ENCODE measurements around the gene TMEM8B.
A peak's percentile ranks its signal among the peaks of the same experiment; 100 is the strongest.

The TMEM8B gene

GRCh38 chr9:35907711-35908503, 78.9 kb downstream of the TMEM8B start:
- TF ChIP-seq PATZ1 (CRISPR knock-in tag; IDR thresholded peaks at IDR 0.05; ENCODE audit: borderline replicate concordance) = peak; percentile 75; the same call in 1 of the 2 replicates
- TF ChIP-seq PPARA (CRISPR knock-in tag; IDR thresholded peaks at IDR 0.05; ENCODE audit: borderline replicate concordance) = no peak
- TF ChIP-seq ESRRG (CRISPR knock-in tag; IDR thresholded peaks at IDR 0.05) = no peak
- no peak for TF ChIP-seq BACH2 (CRISPR knock-in tag; IDR thresholded peaks at IDR 0.05; ENCODE audit: borderline replicate concordance)
- 0 out of 2 replicates have a peak, but pooled peaks have one; percentile 19 for TF ChIP-seq ISL1 (CRISPR knock-in tag; IDR thresholded peaks at IDR 0.05)
- no peak for TF ChIP-seq TOX (CRISPR knock-in tag; IDR thresholded peaks at IDR 0.05; ENCODE audit: borderline replicate concordance)
- ATAC-seq = peak; percentile 72

DNA sequence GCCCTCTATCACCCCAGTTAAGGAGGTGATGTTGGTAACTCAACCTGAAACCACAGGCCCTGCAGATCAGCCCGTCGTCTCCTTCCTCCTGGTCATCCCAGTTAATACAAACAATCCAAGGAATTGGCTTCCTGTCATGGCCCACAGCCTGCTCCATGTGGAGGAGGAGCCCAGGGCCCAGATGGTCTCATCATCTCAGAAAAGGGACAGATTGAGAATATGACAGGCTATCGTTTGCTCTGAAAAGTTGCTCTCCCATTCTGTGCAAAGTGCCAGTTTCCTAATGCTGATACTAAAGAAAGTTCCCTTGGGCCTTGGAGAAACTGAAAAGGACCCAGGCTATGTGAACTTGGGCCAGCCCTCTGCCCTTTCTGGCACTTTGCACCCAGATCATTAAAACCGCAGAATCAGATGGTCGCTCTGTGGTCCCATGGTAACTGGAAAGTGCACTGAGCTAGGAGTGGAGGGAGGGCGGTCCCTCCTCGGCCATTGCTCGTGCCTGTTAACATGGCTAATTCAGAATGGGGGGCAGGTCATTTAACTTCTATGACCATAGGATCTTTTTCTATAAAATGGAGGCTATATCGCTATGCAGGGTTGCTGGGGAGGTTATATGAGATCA, 79.6 kb downstream of the TMEM8B start:
- no peak for ATAC-seq
- TF ChIP-seq PPARA (CRISPR knock-in tag; IDR thresholded peaks at IDR 0.05; ENCODE audit: borderline replicate concordance) = no peak
- no peak for TF ChIP-seq ZNF8 (CRISPR knock-in tag; IDR thresholded peaks at IDR 0.05)
- TF ChIP-seq ESRRG (CRISPR knock-in tag; IDR thresholded peaks at IDR 0.05) = no peak
- TF ChIP-seq TOX (CRISPR knock-in tag; IDR thresholded peaks at IDR 0.05; ENCODE audit: borderline replicate concordance) = no peak
- TF ChIP-seq, protein P1, sequence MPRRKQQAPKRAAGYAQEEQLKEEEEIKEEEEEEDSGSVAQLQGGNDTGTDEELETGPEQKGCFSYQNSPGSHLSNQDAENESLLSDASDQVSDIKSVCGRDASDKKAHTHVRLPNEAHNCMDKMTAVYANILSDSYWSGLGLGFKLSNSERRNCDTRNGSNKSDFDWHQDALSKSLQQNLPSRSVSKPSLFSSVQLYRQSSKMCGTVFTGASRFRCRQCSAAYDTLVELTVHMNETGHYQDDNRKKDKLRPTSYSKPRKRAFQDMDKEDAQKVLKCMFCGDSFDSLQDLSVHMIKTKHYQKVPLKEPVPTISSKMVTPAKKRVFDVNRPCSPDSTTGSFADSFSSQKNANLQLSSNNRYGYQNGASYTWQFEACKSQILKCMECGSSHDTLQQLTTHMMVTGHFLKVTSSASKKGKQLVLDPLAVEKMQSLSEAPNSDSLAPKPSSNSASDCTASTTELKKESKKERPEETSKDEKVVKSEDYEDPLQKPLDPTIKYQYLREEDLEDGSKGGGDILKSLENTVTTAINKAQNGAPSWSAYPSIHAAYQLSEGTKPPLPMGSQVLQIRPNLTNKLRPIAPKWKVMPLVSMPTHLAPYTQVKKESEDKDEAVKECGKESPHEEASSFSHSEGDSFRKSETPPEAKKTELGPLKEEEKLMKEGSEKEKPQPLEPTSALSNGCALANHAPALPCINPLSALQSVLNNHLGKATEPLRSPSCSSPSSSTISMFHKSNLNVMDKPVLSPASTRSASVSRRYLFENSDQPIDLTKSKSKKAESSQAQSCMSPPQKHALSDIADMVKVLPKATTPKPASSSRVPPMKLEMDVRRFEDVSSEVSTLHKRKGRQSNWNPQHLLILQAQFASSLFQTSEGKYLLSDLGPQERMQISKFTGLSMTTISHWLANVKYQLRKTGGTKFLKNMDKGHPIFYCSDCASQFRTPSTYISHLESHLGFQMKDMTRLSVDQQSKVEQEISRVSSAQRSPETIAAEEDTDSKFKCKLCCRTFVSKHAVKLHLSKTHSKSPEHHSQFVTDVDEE (CRISPR knock-in tag; IDR thresholded peaks at IDR 0.05) = no peak
- no peak for TF ChIP-seq SNAI2 (CRISPR knock-in tag; IDR thresholded peaks at IDR 0.05)
- no peak for TF ChIP-seq RARB (CRISPR knock-in tag; IDR thresholded peaks at IDR 0.05)
- no peak for TF ChIP-seq ZNF565 (CRISPR knock-in tag; conservative IDR thresholded peaks at IDR 0.05; ENCODE audit: low read depth)
- no peak for TF ChIP-seq ZFP30 (CRISPR knock-in tag; IDR thresholded peaks at IDR 0.05)
- TF ChIP-seq ARNTL (CRISPR knock-in tag; IDR thresholded peaks at IDR 0.05; ENCODE audit: borderline replicate concordance, low read depth) = no peak
- TF ChIP-seq CSDC2 (CRISPR knock-in tag; IDR thresholded peaks at IDR 0.05) = no peak
- no peak for TF ChIP-seq POU6F1 (CRISPR knock-in tag; IDR thresholded peaks at IDR 0.05; ENCODE audit: borderline replicate concordance, low read depth)
- no peak for TF ChIP-seq ZC3H10 (CRISPR knock-in tag; IDR thresholded peaks at IDR 0.05)

GRCh38 chr9:35909274-35909673, 80.2 kb downstream of the TMEM8B start, which contains the start of gene SPAAR:
TSS of gene SPAAR (plus strand) at chr9:35909490. CDS start at chr9:35910464, 974 bp downstream.
- no peak for TF ChIP-seq ARNTL (CRISPR knock-in tag; IDR thresholded peaks at IDR 0.05; ENCODE audit: borderline replicate concordance, low read depth)
- no peak for TF ChIP-seq ZFP30 (CRISPR knock-in tag; IDR thresholded peaks at IDR 0.05)
- no peak for TF ChIP-seq ZC3H10 (CRISPR knock-in tag; IDR thresholded peaks at IDR 0.05)
- TF ChIP-seq ESRRG (CRISPR knock-in tag; IDR thresholded peaks at IDR 0.05) = no peak
- TF ChIP-seq SNAI2 (CRISPR knock-in tag; IDR thresholded peaks at IDR 0.05) = no peak
- TF ChIP-seq ZNF70 (CRISPR knock-in tag; IDR thresholded peaks at IDR 0.05) = no peak
- no peak for ATAC-seq

GRCh38 chr9:35909687-35910612, 80.9 kb downstream of the TMEM8B start:
- ATAC-seq = no peak
- TF ChIP-seq ZNF565 (CRISPR knock-in tag; conservative IDR thresholded peaks at IDR 0.05; ENCODE audit: low read depth) = no peak
- TF ChIP-seq RARB (CRISPR knock-in tag; IDR thresholded peaks at IDR 0.05) = no peak
- no peak for TF ChIP-seq TOX (CRISPR knock-in tag; IDR thresholded peaks at IDR 0.05; ENCODE audit: borderline replicate concordance)
- no peak for TF ChIP-seq PPARA (CRISPR knock-in tag; IDR thresholded peaks at IDR 0.05; ENCODE audit: borderline replicate concordance)
- TF ChIP-seq, protein P1 (CRISPR knock-in tag; IDR thresholded peaks at IDR 0.05) = no peak
- no peak for TF ChIP-seq OSR1 (CRISPR knock-in tag; IDR thresholded peaks at IDR 0.05)
- TF ChIP-seq, protein P2, sequence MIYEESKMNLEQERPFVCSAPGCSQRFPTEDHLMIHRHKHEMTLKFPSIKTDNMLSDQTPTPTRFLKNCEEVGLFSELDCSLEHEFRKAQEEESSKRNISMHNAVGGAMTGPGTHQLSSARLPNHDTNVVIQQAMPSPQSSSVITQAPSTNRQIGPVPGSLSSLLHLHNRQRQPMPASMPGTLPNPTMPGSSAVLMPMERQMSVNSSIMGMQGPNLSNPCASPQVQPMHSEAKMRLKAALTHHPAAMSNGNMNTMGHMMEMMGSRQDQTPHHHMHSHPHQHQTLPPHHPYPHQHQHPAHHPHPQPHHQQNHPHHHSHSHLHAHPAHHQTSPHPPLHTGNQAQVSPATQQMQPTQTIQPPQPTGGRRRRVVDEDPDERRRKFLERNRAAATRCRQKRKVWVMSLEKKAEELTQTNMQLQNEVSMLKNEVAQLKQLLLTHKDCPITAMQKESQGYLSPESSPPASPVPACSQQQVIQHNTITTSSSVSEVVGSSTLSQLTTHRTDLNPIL (CRISPR knock-in tag; IDR thresholded peaks at IDR 0.05; ENCODE audit: low read depth) = no peak
- no peak for TF ChIP-seq ISL1 (CRISPR knock-in tag; IDR thresholded peaks at IDR 0.05)
- TF ChIP-seq SNAI2 (CRISPR knock-in tag; IDR thresholded peaks at IDR 0.05) = no peak
- no peak for TF ChIP-seq ZNF8 (CRISPR knock-in tag; IDR thresholded peaks at IDR 0.05)
- TF ChIP-seq BACH2 (CRISPR knock-in tag; IDR thresholded peaks at IDR 0.05; ENCODE audit: borderline replicate concordance) = no peak
- no peak for TF ChIP-seq CSDC2 (CRISPR knock-in tag; IDR thresholded peaks at IDR 0.05)
- TF ChIP-seq ZFP3 (CRISPR knock-in tag; IDR thresholded peaks at IDR 0.05) = no peak
- TF ChIP-seq ARNTL (CRISPR knock-in tag; IDR thresholded peaks at IDR 0.05; ENCODE audit: borderline replicate concordance, low read depth) = no peak

Measured in SK-N-SH treated with all-trans-retinoic acid at 6 μM for 48 hours (cell line).